Measurements from ENCODE around the gene AFP. TPM values are rescaled to one million over a fixed set of nuclear protein-coding genes. Genes with fewer than 3 reads are reported as not detected.

AFP gene
- total RNA-seq, 1 donor from 2014 or later = not detected

DNA sequence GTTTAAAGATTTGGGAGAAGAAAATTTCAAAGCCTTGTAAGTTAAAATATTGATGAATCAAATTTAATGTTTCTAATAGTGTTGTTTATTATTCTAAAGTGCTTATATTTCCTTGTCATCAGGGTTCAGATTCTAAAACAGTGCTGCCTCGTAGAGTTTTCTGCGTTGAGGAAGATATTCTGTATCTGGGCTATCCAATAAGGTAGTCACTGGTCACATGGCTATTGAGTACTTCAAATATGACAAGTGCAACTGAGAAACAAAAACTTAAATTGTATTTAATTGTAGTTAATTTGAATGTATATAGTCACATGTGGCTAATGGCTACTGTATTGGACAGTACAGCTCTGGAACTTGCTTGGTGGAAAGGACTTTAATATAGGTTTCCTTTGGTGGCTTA lies 30.9 kb upstream of the AFP start:
- Mint-ChIP-seq H3K27me3 (no peaks in the 10 kb centered on the region), H3K36me3 (ENCODE audit: low read depth) (no peaks in the 10 kb centered on the region), H3K9me3 (no peaks in the 10 kb centered on the region), H3K4me1 (no peaks in the 10 kb centered on the region), H3K27ac (no peak overlapping the region), H3K4me3 (no peak overlapping the region)
- TF ChIP-seq, protein P1, sequence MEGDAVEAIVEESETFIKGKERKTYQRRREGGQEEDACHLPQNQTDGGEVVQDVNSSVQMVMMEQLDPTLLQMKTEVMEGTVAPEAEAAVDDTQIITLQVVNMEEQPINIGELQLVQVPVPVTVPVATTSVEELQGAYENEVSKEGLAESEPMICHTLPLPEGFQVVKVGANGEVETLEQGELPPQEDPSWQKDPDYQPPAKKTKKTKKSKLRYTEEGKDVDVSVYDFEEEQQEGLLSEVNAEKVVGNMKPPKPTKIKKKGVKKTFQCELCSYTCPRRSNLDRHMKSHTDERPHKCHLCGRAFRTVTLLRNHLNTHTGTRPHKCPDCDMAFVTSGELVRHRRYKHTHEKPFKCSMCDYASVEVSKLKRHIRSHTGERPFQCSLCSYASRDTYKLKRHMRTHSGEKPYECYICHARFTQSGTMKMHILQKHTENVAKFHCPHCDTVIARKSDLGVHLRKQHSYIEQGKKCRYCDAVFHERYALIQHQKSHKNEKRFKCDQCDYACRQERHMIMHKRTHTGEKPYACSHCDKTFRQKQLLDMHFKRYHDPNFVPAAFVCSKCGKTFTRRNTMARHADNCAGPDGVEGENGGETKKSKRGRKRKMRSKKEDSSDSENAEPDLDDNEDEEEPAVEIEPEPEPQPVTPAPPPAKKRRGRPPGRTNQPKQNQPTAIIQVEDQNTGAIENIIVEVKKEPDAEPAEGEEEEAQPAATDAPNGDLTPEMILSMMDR (IDR thresholded peaks at IDR 0.05) = no peak
- CTCF ChIA-PET = no interaction called here
- DNase-seq = no peak
- no peak for ATAC-seq (ENCODE audit: low read depth)
- POLR2A ChIA-PET = no interaction called here
- intact Hi-C loops (cut with micrococcal nuclease) = no loop called here

DNA sequence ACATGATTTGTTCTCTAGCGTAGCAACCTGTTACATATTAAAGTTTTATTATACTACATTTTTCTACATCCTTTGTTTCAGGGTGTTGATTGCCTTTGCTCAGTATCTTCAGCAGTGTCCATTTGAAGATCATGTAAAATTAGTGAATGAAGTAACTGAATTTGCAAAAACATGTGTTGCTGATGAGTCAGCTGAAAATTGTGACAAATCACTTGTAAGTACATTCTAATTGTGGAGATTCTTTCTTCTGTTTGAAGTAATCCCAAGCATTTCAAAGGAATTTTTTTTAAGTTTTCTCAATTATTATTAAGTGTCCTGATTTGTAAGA lies 29.5 kb upstream of the AFP start:
- CTCF ChIA-PET = no interaction called here
- intact Hi-C loops (cut with micrococcal nuclease) = no loop called here

DNA sequence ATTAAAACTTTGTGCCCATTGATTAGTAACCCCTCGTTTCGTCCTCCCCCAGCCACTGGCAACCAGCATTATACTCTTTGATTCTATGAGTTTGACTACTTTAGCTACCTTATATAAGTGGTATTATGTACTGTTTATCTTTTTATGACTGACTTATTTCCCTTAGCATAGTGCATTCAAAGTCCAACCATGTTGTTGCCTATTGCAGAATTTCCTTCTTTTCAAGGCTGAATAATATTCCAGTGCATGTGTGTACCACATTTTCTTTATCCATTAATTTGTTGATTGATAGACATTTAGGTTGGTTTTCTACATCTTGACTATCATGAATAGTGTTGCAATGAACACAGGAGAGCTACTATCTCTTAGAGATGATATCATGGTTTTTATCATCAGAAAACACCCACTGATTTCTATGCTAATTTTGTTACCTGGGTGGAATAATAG lies 28.8 kb upstream of the AFP start:
- Mint-ChIP-seq H3K4me1 (no peaks in the 10 kb centered on the region), H3K27me3 (no peaks in the 10 kb centered on the region), H3K4me3 (no peak overlapping the region), H3K36me3 (ENCODE audit: low read depth) (no peaks in the 10 kb centered on the region), H3K27ac (no peak overlapping the region), H3K9me3 (no peaks in the 10 kb centered on the region)
- ATAC-seq (ENCODE audit: low read depth) = no peak
- TF ChIP-seq, protein P1 (IDR thresholded peaks at IDR 0.05) = no peak
- ChIA-PET POLR2A (no interaction called here), CTCF (no interaction called here)
- intact Hi-C loops (cut with micrococcal nuclease) = no loop called here
- DNase-seq = no peak

More for the DNA sequence above, 29.5 kb upstream of the AFP start:
- no peak for DNase-seq
- TF ChIP-seq, protein P1 (IDR thresholded peaks at IDR 0.05) = no peak
- Mint-ChIP-seq H3K27me3 (no peaks in the 10 kb centered on the region), H3K27ac (no peak overlapping the region), H3K9me3 (no peaks in the 10 kb centered on the region), H3K4me1 (no peaks in the 10 kb centered on the region), H3K4me3 (no peak overlapping the region), H3K36me3 (ENCODE audit: low read depth) (no peaks in the 10 kb centered on the region)
- POLR2A ChIA-PET = no interaction called here
- no peak for ATAC-seq (ENCODE audit: low read depth)

DNA sequence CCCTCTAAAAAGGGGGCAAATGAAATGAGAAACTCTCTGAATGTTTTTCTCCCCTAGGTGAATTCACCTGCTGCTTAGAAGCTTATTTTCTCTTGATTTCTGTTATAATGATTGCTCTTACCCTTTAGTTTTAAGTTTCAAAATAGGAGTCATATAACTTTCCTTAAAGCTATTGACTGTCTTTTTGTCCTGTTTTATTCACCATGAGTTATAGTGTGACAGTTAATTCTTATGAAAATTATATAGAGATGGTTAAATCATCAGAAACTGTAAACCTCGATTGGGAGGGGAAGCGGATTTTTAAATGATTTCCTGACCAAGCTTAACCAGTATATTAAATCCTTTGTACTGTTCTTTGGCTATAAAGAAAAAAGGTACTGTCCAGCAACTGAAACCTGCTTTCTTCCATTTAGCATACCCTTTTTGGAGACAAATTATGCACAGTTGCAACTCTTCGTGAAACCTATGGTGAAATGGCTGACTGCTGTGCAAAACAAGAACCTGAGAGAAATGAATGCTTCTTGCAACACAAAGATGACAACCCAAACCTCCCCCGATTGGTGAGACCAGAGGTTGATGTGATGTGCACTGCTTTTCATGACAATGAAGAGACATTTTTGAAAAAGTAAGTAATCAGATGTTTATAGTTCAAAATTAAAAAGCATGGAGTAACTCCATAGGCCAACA lies 27.7 kb upstream of the AFP start:
- intact Hi-C loops (cut with micrococcal nuclease) = no loop called here
- TF ChIP-seq, protein P1 (IDR thresholded peaks at IDR 0.05) = no peak
- H3K36me3 Mint-ChIP-seq (ENCODE audit: low read depth) = no peaks in the 10 kb centered on the region
- no peak overlapping the region for H3K4me3 Mint-ChIP-seq
- POLR2A ChIA-PET = no interaction called here
- DNase-seq (no peak), ATAC-seq (ENCODE audit: low read depth) (no peak)
- no peak overlapping the region for H3K27ac Mint-ChIP-seq
- no peaks in the 10 kb centered on the region for H3K27me3 Mint-ChIP-seq
- CTCF ChIA-PET = no interaction called here
- H3K4me1 Mint-ChIP-seq = no peaks in the 10 kb centered on the region
- no peaks in the 10 kb centered on the region for H3K9me3 Mint-ChIP-seq

DNA sequence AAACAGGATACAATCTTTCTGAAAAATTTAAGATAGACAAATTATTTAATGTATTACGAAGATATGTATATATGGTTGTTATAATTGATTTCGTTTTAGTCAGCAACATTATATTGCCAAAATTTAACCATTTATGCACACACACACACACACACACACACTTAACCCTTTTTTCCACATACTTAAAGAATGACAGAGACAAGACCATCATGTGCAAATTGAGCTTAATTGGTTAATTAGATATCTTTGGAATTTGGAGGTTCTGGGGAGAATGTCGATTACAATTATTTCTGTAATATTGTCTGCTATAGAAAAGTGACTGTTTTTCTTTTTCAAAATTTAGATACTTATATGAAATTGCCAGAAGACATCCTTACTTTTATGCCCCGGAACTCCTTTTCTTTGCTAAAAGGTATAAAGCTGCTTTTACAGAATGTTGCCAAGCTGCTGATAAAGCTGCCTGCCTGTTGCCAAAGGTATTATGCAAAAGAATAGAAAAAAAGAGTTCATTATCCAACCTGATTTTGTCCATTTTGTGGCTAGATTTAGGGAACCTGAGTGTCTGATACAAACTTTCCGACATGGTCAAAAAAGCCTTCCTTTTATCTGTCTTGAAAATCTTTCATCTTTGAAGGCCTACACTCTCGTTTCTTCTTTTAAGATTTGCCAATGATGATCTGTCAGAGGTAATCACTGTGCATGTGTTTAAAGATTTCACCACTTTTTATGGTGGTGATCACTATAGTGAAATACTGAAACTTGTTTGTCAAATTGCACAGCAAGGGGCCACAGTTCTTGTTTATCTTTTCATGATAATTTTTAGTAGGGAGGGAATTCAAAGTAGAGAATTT lies 26.8 kb upstream of the AFP start:
- TF ChIP-seq, protein P1 (IDR thresholded peaks at IDR 0.05) = no peak
- no peaks in the 10 kb centered on the region for H3K27me3 Mint-ChIP-seq
- intact Hi-C loops (cut with micrococcal nuclease) = no loop called here
- no peaks in the 10 kb centered on the region for H3K9me3 Mint-ChIP-seq
- no peaks in the 10 kb centered on the region for H3K36me3 Mint-ChIP-seq (ENCODE audit: low read depth)
- ATAC-seq (ENCODE audit: low read depth) (no peak), DNase-seq (no peak)
- H3K4me1 Mint-ChIP-seq = no peaks in the 10 kb centered on the region
- no peak overlapping the region for H3K4me3 Mint-ChIP-seq
- POLR2A ChIA-PET = no interaction called here
- CTCF ChIA-PET = no interaction called here
- H3K27ac Mint-ChIP-seq = no peak overlapping the region
